H1 (cell line): ENCODE data around the gene LHPP. TPM values are rescaled to one million over a fixed set of nuclear protein-coding genes. Genes with fewer than 3 reads are reported as not detected.

Experiments used
- CTCF ChIA-PET: fragments of 300-600 bp; sonication (Branson Sonifier 250); formaldehyde crosslinking; loops from one replicate; lab custom pipeline; 2021; ENCODE audit not compliant: partially characterized antibody; lab: Charles Lee
- POLR2A ChIA-PET: fragments of 300-600 bp; sonication (Branson Sonifier 250); formaldehyde crosslinking; loops from one replicate; lab custom pipeline; 2021; ENCODE audit warnings: inconsistent platforms; ENCODE audit not compliant: partially characterized antibody; lab: Charles Lee
- DNase-seq, 2 experiments: peaks; one replicate each; pipeline versions ENCODE4 v3.0.0 to v3.0.0-alpha.2; 2010 to 2022; ENCODE audit warnings: low spot score in 2 of 2, low read depth in 1 of 2, mixed read lengths in 1 of 2
- FAIRE-seq: peaks from 2 replicates; lab custom pipeline; 2011; peaks lifted over from hg19 to GRCh38; lab: Jason Lieb, UNC
- H2AFZ ChIP-seq: 2 replicates; pipeline ENCODE4 v1.8.1; 2012; ENCODE audit warnings: low read length, inconsistent platforms
- H2AK5ac ChIP-seq: 2 replicates; pipeline ENCODE4 v1.6.1; 2013; ENCODE audit warnings: low read depth, low read length
- H2BK120ac ChIP-seq: replicated peaks from 2 replicates; pipeline ENCODE3; 2013; ENCODE audit warnings: low read depth, low read length, inconsistent platforms
- H2BK12ac ChIP-seq: 2 replicates; pipeline ENCODE4 v1.6.1; 2013; ENCODE audit warnings: low read depth, low read length
- H2BK15ac ChIP-seq: 2 replicates; pipeline ENCODE4 v1.6.1; 2013; ENCODE audit warnings: low read length
- H2BK20ac ChIP-seq: 2 replicates; pipeline ENCODE4 v1.6.1; 2013; ENCODE audit warnings: low read length
- H2BK5ac ChIP-seq: 2 replicates; pipeline ENCODE4 v1.6.1; 2013; ENCODE audit warnings: low read depth, low read length
- H3K14ac ChIP-seq: 2 replicates; pipeline ENCODE4 v1.6.1; 2013; ENCODE audit warnings: inconsistent platforms; ENCODE audit not compliant: insufficient read length
- H3K18ac ChIP-seq: 2 replicates; pipeline ENCODE4 v1.6.1; 2013; ENCODE audit warnings: low read length; ENCODE audit errors: extremely low read depth
- H3K23ac ChIP-seq: 2 replicates; pipeline ENCODE4 v1.6.1; 2013; ENCODE audit warnings: inconsistent platforms; ENCODE audit not compliant: insufficient read length
- H3K23me2 ChIP-seq: 2 replicates; pipeline ENCODE4 v1.6.1; 2013; ENCODE audit warnings: low read depth, low read length
- H3K27ac ChIP-seq: 2 replicates; pipeline ENCODE4 v1.6.1; 2011; ENCODE audit warnings: low read depth, low read length, inconsistent platforms
- H3K27me3 ChIP-seq, 4 experiments: replicated peaks in 1 of 4; 1 replicate in 1 of 4; 2 replicates in 3 of 4; pipeline versions ENCODE4 v1.6.1 to v1.8.1; 2011 to 2013; ENCODE audit warnings: low read length in 3 of 4, mild to moderate bottlenecking in 3 of 4, inconsistent platforms in 2 of 4, mixed read lengths in 2 of 4, moderate library complexity in 1 of 4; ENCODE audit not compliant: control insufficient read depth in 3 of 4, insufficient read depth in 3 of 4; ENCODE audit errors: extremely low read depth in 1 of 4
- H3K36me3 ChIP-seq, 4 experiments: 2 replicates each; pipeline versions ENCODE4 v1.6.1 to v1.8.1; 2011 to 2013; ENCODE audit warnings: mild to moderate bottlenecking in 4 of 4, low read length in 3 of 4, moderate library complexity in 2 of 4, control low read depth in 1 of 4, inconsistent platforms in 1 of 4; ENCODE audit not compliant: insufficient read depth in 4 of 4, control insufficient read depth in 2 of 4
- H3K4ac ChIP-seq: replicated peaks from 2 replicates; pipeline ENCODE3; 2013; ENCODE audit warnings: low read length, low read depth, mixed read lengths, inconsistent platforms; ENCODE audit not compliant: insufficient read length
- H3K4me1 ChIP-seq, 4 experiments: replicated peaks in 1 of 4; 1 replicate in 1 of 4; 2 replicates in 3 of 4; pipeline versions ENCODE4 v1.6.1 to v1.8.1; 2011 to 2013; ENCODE audit warnings: low read length in 3 of 4, inconsistent platforms in 2 of 4, mixed read lengths in 1 of 4; ENCODE audit not compliant: insufficient read depth in 4 of 4, control insufficient read depth in 3 of 4
- H3K4me2 ChIP-seq, 2 experiments: 2 replicates each; pipeline versions ENCODE4 v1.6.1 to v1.8.1; 2011 to 2013; ENCODE audit warnings: low read depth in 2 of 2, low read length in 2 of 2, control low read depth in 1 of 2, inconsistent platforms in 1 of 2, mild to moderate bottlenecking in 1 of 2; ENCODE audit not compliant: insufficient read depth in 1 of 2
- H3K4me3 ChIP-seq, 4 experiments: fragments of 200-600, 300-600 bp in 1 of 4; sonication (generic), shearing (Covaris generic), sonication (Bioruptor Twin) in 1 of 4; 2 replicates each; pipeline versions ENCODE4 v1.5.1 to v1.8.1; 2011 to 2016; ENCODE audit warnings: low read length in 4 of 4, low read depth in 3 of 4, control low read depth in 2 of 4, inconsistent platforms in 2 of 4, mild to moderate bottlenecking in 2 of 4, mixed read lengths in 1 of 4, moderate library complexity in 1 of 4; ENCODE audit not compliant: insufficient read depth in 2 of 4; ENCODE audit errors: extremely low read depth in 1 of 4
- H3K56ac ChIP-seq: replicated peaks from 2 replicates; pipeline ENCODE3; 2013; ENCODE audit warnings: low read depth, mild to moderate bottlenecking, mixed read lengths, low read length, inconsistent platforms; ENCODE audit not compliant: insufficient read length
- H3K79me1 ChIP-seq: 2 replicates; pipeline ENCODE4 v1.6.1; 2013; ENCODE audit warnings: low read depth, low read length, control low read depth
- H3K79me2 ChIP-seq, 2 experiments: 2 replicates each; pipeline versions ENCODE4 v1.6.1 to v1.8.1; 2012 to 2013; ENCODE audit warnings: low read length in 2 of 2, mild to moderate bottlenecking in 2 of 2, inconsistent platforms in 1 of 2; ENCODE audit not compliant: insufficient read depth in 2 of 2, control insufficient read depth in 1 of 2
- H3K9ac ChIP-seq, 4 experiments: replicated peaks in 1 of 4; 1 replicate in 1 of 4; 2 replicates in 3 of 4; pipeline versions ENCODE4 v1.6.1 to v1.8.1; 2011 to 2013; ENCODE audit warnings: low read depth in 3 of 4, low read length in 3 of 4, control low read depth in 2 of 4, mild to moderate bottlenecking in 2 of 4, moderate library complexity in 2 of 4, inconsistent platforms in 1 of 4; ENCODE audit errors: extremely low read depth in 1 of 4
- H3K9me3 ChIP-seq, 2 experiments: 2 replicates each; pipeline versions ENCODE4 v1.6.1 to v1.8.1; 2012 to 2013; ENCODE audit warnings: mild to moderate bottlenecking in 2 of 2, moderate library complexity in 2 of 2, control low read depth in 1 of 2, inconsistent platforms in 1 of 2, low read depth in 1 of 2, low read length in 1 of 2, mixed read lengths in 1 of 2; ENCODE audit not compliant: insufficient read depth in 2 of 2
- H4K20me1 ChIP-seq, 2 experiments: replicated peaks in 1 of 2; 2 replicates each; pipeline versions ENCODE3 to v1.8.1; 2011 to 2013; ENCODE audit warnings: inconsistent platforms in 2 of 2, low read length in 2 of 2, mild to moderate bottlenecking in 1 of 2; ENCODE audit not compliant: insufficient read depth in 2 of 2, control insufficient read depth in 1 of 2
- H4K5ac ChIP-seq: 2 replicates; pipeline ENCODE4 v1.6.1; 2013; ENCODE audit warnings: low read length, low read depth, mixed read lengths, inconsistent platforms; ENCODE audit not compliant: insufficient read length
- H4K8ac ChIP-seq: 2 replicates; pipeline ENCODE4 v1.8.0; 2013; ENCODE audit warnings: mild to moderate bottlenecking, moderate library complexity, low read length, inconsistent platforms; ENCODE audit not compliant: insufficient read depth; ENCODE audit errors: extremely low read depth
- H4K91ac ChIP-seq: replicated peaks from 2 replicates; pipeline ENCODE3; 2013; ENCODE audit warnings: low read length, mixed read lengths, inconsistent platforms; ENCODE audit not compliant: insufficient read length
- BACH1 ChIP-seq: IDR thresholded peaks from 2 replicates; pipeline ENCODE4 v1.6.1; 2012; ENCODE audit warnings: low read length, improper control_type of control experiment
- BCL11A ChIP-seq, 2 experiments: IDR thresholded peaks; one replicate each; pipeline ENCODE4 v1.6.1; 2011; ENCODE audit warnings: low read depth in 2 of 2, low read length in 2 of 2, mild to moderate bottlenecking in 2 of 2
- CHD2 ChIP-seq: IDR thresholded peaks from 2 replicates; pipeline ENCODE4 v1.6.1; 2012; ENCODE audit warnings: low read length, improper control_type of control experiment
- GTF2F1 ChIP-seq: IDR thresholded peaks from 2 replicates; pipeline ENCODE4 v1.6.1; 2012; ENCODE audit warnings: low read depth, low read length, improper control_type of control experiment, borderline replicate concordance
- PHF8 ChIP-seq: fragments of 200-600 bp; sonication (generic); conservative IDR thresholded peaks from 2 replicates; pipeline ENCODE4 v1.7.1; 2012; ENCODE audit warnings: low read depth, mild to moderate bottlenecking, inconsistent platforms, low read length, moderate library complexity
- POU5F1 ChIP-seq: IDR thresholded peaks from 2 replicates; pipeline ENCODE4 v1.6.1; 2011; ENCODE audit warnings: low read depth, mild to moderate bottlenecking, low read length, moderate library complexity
- TAF7 ChIP-seq: optimal IDR thresholded peaks from 2 replicates; pipeline ENCODE3; 2011; ENCODE audit warnings: low read depth, mild to moderate bottlenecking, inconsistent platforms, low read length, moderate library complexity, borderline replicate concordance
- TBP ChIP-seq: IDR thresholded peaks from 2 replicates; pipeline ENCODE4 v1.6.1; 2011; ENCODE audit warnings: low read depth, low read length, improper control_type of control experiment
- WGBS, 2 experiments: shearing (Covaris generic) in 1 of 2; methylation state at CpG; one replicate each; pipeline versions ENCODE4 v1.1.6 to v1.1.7; 2013 to 2015; ENCODE audit warnings: low lambda C conversion rate in 2 of 2, mixed read lengths in 2 of 2, inconsistent platforms in 1 of 2, low coverage in 1 of 2, missing lambda C conversion rate in 1 of 2; ENCODE audit not compliant: insufficient replicate concordance in 2 of 2, insufficient coverage in 1 of 2, insufficient read length in 1 of 2; ENCODE audit errors: extremely low coverage in 1 of 2, missing lambda C conversion rate in 1 of 2; 5-methylcytosine and 5-hydroxymethylcytosine counted together
- polyA plus RNA-seq, 7 experiments: library from polyadenylated mRNA; depleted of rRNA in 3 of 7; stranded (reverse) in 5 of 7; unstranded in 2 of 7; fragments of >200 nt in 5 of 7; fragments of 200-250 nt in 2 of 7; gene quantifications; 1 replicate in 5 of 7; 2 replicates in 1 of 7; 4 replicates in 1 of 7; pipeline versions ENCODE4 v1.2.1 to v1.2.3, GENCODE V29; 2011 to 2013; ENCODE audit warnings: missing spikeins in 2 of 7, mixed read lengths in 2 of 7
- total RNA-seq: library from RNA; stranded (reverse); fragmentation: NEBNext Ultra II Directional; extraction: Animal tissue kit (Norgen Biotek cat#: 25700); gene quantifications from 2 replicates; pipeline ENCODE4 v1.2.1, GENCODE V29; 2021
- TF ChIP-seq, protein P1 (sequence below): IDR thresholded peaks from 2 replicates; pipeline ENCODE4 v1.6.1; 2011; ENCODE audit warnings: low read depth, mild to moderate bottlenecking, low read length; ENCODE audit not compliant: insufficient read depth

LHPP gene
- total and polyA plus RNA-seq, 2 of the 8 experiments (the other 6 are each of a cell fraction or from before 2014, with no cell fraction given), result 26.0 to 45.0 TPM

DNA sequence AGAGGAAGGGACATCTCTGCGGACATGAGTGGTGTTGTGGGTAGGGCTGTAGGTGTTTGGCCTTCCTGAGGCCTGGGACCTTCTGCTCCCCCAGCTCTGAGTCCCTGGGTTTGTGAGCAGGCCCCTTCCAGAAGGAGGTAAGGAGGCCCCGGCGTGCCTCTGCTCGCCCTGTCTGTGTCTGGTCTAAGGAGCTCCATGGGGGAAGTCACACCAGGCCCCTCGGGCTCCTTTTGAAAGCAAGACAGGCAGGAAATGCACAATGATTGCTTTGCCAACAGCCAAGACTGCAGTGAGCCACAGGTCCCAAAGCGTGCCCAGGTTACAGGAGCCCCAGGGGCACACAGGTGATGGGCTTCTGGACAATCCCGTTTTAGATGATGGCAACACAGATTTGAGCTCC is 193.1 kb downstream of the LHPP start:
- Histone ChIP-seq H2BK12ac (no peak overlapping the region), H3K14ac (no peak overlapping the region), H3K4me2 (no peak overlapping the region), H3K27me3 (no peaks in the 10 kb centered on the region), H4K5ac (no peak overlapping the region), H4K8ac (no peak overlapping the region), H2AK5ac (no peak overlapping the region), H3K4ac (no peak overlapping the region), H3K36me3 (no peaks in the 10 kb centered on the region), H2AFZ (no peak overlapping the region), H3K79me2 (no peaks in the 10 kb centered on the region), H3K9me3 (no peaks in the 10 kb centered on the region), H4K20me1 (peaks cover 0 to 9% of the 10 kb centered on the region in 2 experiments), H3K9ac (no peak overlapping the region), H3K56ac (no peak overlapping the region), H3K79me1 (peaks cover 4% of the 10 kb centered on the region), H2BK5ac (0 out of 2 replicates have a peak overlapping the region, but pooled peaks have one; percentile 5), H2BK20ac (no peak overlapping the region), H4K91ac (no peak overlapping the region), H2BK15ac (no peak overlapping the region), H3K23me2 (no peaks in the 10 kb centered on the region), H3K27ac (no peak overlapping the region), H3K4me1 (peaks cover 0 to 21% (median 12%) of the 10 kb centered on the region in 4 experiments; a peak in 6 of 7 replicates), H2BK120ac (no peak overlapping the region), H3K23ac (no peak overlapping the region), H3K4me3 (no peak overlapping the region), H3K18ac (no peak overlapping the region)
- 94% methylated on average over 7 of the region's 7 CpGs; no CpG with 5 or more reads in 1 of the 2 experiments for WGBS, 2 experiments
- POLR2A ChIA-PET, result interaction anchor here (2.0 kb wide), 1 partner anchor 9 kb away, joined by 5 read pairs; no protein-coding TSS in a partner anchor
- TF ChIP-seq TBP (no peak), TAF7 (no peak), BCL11A (IDR thresholded peaks at IDR 0.05; ENCODE audit: low read depth in 2 of 2, low read length in 2 of 2) (no peak), CHD2 (no peak), GTF2F1 (no peak), PHF8 (no peak), BACH1 (no peak), POU5F1 (no peak)
- TF ChIP-seq, protein P1, sequence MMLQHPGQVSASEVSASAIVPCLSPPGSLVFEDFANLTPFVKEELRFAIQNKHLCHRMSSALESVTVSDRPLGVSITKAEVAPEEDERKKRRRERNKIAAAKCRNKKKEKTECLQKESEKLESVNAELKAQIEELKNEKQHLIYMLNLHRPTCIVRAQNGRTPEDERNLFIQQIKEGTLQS, result no peak
- no peak for FAIRE-seq
- CTCF ChIA-PET, result interaction anchor here (0.8 to 1.6 kb wide), 7 partner anchors 9 to 115 kb away, joined by 3 to 5 read pairs (median 4); no protein-coding TSS in a partner anchor
- DNase-seq, result no peak
